ENCODE results near the gene CEACAM19.
"Not testable (repeated sequence)": the region's sequence is repeated elsewhere in the genome, so short reads cannot be mapped to it uniquely, and the experiment has no call there.

Gene CEACAM19

DNA sequence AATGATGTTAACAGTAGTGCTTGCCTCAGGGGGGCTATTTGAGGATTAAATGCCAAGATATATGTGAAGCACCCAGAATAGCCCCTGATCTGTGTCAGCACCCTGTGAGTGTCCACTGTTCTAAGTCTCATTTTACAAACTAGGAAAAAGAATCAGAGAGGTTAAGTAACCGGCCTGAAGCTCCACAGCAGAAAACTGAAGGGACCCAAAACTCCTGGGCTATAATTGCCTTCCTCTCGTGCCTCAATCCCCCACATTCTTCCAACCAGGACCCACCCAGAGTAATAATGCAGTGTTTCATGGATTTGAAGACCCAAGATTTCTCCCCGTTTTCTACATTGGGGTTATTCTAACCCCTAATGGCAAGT lies 25.2 kb upstream of the CEACAM19 start:
- DNase-seq, result no peak

DNA sequence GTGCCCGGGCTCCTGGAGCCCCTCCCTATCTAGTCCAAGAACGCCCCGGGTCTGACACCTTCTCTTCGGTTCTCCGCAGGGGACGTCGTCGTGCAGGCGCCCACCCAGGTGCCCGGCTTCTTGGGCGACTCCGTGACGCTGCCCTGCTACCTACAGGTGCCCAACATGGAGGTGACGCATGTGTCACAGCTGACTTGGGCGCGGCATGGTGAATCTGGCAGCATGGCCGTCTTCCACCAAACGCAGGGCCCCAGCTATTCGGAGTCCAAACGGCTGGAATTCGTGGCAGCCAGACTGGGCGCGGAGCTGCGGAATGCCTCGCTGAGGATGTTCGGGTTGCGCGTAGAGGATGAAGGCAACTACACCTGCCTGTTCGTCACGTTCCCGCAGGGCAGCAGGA lies 24.1 kb upstream of the CEACAM19 start:
- DNase-seq, result no peak

DNA sequence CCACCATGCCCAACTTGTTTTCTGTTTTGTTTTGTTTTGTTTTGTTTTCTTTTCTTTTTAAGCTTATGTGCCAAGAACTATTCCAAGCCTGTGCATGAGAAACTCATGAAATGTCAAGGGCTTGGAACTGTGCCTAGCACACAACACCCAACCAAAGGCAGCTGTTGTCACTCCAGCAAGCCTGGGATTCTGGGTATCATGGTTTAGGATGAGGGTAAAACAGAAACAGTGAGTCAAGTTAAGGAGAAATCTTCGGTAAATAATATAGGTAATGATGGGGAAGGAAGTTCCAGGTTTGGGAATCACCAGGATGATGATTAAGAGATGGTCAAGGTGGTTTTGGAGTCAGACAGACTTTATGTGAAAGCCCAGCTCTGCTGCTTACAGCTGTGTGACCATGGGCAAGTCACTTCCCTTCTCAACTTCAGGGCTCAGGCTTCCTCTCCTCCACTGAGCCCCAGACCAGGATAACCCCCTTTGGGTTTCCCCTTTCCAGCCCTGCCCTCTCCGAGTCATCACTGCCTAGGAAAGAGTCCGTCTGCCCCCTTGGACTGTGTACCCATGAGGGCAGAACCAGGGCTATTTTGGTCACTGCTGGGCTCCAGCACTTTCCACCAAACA lies 22.5 kb upstream of the CEACAM19 start:
- DNase-seq, result no peak

DNA sequence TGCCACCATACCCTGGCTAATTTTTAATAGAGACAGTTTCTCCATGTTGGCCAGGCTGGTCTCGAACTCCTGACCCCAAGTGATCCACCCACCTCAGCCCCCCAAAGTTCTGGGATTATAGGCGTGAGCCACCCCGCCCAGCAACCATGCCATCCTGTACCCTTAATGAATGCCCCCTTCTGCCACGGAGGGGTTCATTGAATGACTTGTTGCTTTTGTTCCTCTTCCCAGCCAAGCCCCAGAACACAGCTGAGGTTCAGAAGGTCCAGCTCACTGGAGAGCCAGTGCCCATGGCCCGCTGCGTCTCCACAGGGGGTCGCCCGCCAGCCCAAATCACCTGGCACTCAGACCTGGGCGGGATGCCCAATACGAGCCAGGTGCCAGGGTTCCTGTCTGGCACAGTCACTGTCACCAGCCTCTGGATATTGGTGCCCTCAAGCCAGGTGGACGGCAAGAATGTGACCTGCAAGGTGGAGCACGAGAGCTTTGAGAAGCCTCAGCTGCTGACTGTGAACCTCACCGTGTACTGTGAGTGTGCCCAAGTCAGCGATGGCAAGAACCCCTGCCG lies 21.6 kb upstream of the CEACAM19 start:
- DNase-seq, result no peak

DNA sequence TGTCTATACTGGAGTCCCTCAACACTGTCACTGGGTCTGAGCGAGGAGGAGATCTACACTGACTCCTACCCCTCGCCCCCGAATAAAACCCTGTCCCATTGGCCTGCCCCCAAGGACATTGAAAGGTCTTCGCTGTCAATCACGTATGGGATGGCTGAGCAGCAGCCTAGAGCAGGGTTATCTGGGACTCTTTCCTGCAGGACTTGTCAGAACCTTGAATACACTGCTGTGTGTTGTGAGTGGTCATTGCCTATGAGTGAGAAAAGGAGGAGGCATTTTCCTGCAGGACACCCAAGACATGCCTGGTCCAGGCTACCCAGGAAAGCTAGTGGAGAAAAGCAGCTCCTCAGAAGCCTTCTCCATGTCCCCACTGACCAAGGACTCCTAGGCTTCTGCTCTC lies 17.9 kb upstream of the CEACAM19 start:
- DNase-seq, result no peak

DNA sequence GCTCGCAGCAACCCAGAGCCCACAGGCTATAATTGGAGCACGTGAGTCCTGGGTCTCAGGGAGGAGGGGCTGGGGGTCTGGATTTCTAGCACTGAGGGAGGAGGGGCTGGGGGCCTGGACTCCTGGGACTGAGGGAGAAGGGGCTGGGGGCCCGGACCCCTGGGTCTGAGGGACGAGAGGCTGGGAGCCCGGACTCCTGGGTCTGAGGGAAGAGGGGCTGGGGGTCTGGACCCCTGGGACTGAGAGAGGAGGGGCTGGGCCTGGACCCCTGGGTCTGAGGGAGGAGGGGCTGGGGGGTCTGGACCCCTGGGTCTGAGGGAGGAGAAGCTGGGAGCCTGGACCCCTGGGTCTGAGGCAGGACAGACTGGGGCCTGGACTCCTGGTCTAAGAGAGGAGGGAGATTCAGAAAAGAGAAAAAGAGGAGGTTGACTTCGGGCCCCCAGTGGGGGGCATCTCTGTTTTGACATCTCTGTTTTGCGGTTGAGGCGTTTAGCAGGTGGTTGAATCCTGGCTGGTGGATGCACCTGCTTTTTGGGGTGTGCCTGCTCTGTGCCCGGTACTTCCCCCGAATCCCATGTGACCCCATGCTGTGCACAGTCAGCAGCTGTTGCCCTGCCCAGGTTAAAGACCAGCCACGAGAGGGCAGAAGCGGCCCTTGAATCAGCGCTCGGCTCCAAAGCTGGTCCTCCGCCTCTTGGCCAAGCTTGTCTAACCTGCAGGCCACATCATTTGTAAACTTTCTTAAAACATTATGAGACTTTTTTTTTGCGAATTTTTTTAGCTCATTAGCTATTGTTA lies 17.1 kb upstream of the CEACAM19 start:
- DNase-seq, result peak; percentile 88

DNA sequence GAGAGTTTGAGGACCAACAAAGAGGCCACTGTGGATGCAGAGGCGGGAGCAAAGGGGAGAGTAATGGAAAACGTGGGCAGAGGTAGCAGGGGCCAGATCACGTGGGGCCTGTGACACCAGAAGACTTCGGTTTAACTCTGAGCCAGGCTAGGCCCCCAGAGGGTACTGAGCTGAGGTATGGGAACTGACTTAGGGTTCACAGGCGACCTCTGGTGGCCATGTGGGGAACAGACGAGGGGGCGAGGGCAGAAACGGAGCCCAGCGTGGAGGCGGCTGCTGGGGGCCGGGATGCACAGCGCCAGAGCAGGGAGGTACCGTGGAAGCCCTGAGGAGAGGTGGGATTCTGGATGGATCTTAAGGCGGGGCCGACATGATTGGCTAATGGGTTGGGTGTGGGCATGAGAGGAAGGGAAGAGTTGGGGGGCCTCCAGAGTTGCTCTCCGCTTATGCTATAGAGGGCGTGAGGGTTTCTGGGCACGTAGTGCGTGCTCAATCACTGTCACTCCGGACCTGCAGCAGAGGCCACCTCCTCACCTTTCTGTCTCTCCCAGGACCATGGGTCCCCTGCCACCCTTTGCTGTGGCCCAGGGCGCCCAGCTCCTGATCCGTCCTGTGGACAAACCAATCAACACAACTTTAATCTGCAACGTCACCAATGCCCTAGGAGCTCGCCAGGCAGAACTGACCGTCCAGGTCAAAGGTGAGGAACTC lies 13.9 kb upstream of the CEACAM19 start:
- peak; percentile 87 for DNase-seq

DNA sequence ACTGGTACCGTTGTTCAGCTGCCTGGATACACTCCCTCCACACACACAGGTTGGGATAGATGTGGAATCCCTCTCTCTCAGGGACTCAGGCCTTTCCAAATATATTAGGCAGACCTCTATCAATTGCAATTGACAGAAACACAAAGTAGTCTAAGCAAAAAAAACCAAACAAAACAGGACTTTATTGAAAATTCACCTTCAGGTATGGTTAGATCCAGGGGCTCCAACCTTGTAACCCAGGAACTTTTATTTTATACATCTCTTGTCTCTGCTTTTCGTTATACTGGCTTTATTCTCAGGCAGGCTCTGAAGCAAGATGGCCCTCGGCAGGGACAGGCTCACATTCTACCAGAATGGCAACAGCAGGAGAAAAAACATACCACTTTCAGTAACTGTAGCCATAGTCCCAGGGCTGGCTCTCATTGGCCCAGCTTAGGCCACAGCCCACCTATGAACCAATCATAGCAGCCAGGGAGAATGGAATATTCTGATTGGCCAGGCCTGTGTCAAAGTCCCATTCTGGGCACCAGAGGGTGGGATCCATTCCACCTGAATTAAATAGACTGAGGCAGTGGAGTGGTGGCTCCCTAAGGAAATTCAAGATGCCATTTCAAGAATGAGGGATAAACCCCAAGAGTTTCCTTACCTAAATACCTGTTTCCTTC lies 13.1 kb upstream of the CEACAM19 start:
- DNase-seq, result peak; percentile 26

DNA sequence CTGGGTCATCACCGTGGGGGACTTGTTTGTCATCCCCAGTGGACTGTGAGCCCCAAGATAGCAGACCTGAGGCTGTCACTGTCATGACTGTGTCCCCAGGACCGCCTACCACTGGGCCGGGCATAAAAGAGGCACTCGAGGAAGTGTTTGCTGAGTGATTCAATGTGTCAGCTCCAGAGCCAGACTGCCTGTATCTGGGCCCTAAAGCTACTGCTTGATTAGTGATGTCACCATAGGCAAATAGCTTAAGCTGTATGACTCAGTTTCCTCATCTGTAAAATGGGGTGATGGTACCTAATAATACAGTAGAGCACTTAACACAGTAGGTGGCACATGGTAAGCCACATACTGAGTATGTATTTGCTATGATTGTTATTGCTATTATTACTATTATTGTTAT lies 11.2 kb upstream of the CEACAM19 start:
- DNase-seq, result no peak

DNA sequence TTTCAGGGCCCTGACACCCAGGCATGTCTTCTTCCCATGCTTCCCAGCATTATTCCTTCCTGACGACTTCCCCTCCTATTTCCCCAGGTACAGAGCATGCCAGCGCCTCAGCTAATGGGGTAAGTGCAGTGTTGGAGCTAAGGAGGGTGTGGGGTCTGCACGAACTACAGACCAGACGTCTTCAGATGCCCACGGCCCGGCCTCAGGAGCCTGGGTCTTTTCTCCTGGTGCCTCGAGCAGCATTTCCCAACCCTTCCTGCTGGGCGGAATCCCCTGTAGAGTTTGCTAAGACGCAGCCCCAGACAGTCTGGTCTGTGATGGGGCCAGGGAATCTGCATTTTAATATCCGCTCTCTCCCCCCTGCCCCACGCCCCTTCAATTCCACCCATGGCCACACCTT lies 10.1 kb upstream of the CEACAM19 start:
- no peak for DNase-seq

DNA sequence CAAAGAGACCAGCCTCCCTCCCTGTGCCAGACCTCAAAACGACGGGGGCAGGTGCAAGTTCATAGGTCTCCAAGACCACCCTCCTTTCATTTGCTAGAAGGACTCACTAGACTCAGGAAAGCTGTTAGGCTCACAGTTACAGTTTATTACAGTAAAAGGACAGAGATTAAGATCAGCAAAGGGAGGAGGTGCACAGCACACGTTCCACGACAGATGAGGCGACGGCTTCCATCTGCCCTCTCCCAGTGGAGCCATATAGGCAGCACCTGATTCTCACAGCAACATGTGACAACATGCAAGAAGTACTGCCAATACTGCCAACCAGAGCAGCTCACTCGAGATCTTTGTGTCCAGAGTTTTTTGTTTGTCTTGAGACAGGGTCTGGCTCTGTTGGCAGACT lies 9.4 kb upstream of the CEACAM19 start:
- DNase-seq, result no peak

DNA sequence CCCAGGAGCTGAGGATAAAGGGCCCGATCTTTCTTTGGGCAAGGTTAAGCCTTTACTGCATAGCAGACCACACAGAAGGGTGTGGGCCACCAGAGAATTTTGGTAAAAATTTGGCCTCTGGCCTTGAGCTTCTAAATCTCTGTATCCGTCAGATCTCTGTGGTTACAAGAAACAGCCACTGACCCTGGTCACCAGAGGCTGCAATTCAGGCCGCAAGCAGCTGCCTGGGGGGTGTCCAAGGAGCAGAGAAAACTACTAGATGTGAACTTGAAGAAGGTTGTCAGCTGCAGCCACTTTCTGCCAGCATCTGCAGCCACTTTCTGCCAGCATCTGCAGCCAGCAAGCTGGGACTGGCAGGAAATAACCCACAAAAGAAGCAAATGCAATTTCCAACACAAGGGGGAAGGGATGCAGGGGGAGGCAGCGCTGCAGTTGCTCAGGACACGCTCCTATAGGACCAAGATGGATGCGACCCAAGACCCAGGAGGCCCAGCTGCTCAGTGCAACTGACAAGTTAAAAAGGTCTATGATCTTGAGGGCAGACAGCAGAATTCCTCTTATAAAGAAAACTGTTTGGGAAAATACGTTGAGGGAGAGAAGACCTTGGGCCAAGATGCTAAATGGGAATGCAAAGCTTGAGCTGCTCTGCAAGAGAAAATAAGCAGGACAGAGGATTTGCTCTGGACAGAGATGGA lies 8.4 kb upstream of the CEACAM19 start:
- DNase-seq, result no peak

DNA sequence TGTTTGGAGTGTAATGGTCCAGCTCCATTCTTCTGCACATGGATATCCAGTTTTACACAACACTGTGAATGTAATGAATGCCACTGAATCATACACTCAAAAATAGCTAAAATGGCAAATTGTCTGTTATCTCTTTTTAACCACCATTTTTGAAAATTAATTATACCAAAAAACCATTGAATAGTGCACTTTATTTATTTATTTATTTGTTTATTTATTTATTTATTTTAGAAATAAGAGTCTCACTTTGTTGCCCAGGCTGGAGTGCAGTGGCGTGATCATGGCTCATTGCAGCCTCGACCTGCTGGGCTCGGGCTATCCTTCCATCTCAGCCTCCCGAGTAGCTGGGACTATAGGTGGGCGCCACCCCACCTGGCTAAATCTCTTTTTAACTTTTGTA lies 7.3 kb upstream of the CEACAM19 start:
- no peak for DNase-seq

DNA sequence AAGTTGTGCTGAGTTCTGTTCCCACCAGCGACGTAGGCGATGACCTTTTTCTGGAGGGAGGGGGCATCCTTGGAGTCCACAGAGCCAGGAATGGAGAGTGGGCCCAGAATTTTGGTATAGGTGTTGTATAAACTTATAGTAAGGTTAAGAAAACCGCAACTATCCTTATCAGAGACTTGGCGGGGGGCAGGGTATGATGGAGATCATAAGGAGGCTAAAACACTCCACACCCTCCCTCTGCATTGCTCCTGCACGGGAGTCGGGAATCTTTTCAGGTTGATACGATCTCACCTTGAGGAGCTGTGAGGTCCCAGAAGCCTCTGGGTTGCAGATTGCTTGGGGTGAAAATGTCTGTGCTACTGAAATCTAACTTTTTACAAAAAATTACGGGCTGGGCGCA lies 6.3 kb upstream of the CEACAM19 start:
- DNase-seq, result no peak

DNA sequence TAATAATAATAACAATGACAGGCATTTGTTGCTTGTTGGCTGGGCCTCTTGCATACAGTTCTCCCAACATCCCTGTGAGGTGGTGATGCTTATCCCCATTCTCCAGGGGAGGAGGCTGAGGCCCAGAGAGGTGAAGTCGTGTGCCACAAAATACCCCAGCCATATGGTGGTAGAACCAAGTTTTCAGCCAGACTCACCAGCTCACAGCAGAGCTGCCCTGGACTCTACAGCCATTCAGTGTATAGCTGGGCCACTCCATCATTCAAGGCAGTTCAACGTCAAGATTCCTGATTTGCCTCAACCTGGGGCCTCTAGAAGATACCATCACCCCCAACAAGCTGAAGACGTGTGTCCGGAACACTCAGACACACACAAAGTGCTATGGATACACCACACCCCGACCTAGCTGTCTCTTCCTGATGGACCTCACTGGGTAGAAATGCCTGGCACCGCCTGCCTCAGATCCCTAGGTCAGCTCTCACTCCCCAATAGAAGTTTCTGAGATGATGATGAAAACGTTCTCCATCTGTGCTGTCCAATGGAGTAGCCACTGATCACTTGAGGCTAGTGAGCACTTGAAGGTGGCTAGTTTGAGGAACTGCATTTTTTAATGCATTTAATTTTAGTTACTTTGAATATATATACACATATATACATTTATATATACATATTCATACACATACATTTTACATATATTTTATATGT lies 4.3 kb upstream of the CEACAM19 start:
- DNase-seq, result peak; percentile 27

DNA sequence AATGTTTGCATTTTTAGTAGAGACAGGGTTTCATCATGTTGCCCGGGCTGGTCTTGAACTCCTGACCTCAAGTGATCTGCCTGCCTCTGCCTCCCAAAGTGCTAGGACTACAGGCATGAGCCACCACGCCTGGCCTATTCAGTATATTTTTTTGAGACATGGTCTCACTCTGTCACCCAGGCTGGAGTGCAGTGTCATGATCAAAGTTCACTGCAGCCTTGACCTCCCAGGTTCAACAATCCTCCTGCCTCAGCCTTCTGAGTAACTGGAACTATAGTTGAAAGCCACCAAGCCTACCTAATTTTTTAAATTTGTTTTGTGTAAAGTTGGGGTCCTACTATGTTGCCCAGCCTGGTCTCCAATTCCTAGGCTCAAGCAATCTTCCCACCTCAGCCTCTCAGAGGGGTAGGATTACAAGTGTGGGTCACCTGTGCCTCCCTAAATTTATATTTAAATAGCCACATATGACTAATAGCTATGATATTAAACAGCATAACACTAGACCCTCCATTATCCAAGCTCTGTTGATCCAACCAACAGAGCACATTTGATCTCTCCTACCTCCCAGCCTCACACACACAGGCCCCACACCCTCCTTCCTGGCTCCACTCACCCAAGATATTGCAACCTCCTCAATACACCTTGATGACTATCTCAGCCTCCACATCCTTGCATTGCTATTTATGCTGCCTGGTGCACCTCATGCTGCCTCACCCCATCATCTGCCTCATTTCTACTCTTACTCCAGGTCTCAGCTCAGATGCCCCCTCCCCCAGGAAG lies 2.1 kb upstream of the CEACAM19 start:
- DNase-seq, result no peak

DNA sequence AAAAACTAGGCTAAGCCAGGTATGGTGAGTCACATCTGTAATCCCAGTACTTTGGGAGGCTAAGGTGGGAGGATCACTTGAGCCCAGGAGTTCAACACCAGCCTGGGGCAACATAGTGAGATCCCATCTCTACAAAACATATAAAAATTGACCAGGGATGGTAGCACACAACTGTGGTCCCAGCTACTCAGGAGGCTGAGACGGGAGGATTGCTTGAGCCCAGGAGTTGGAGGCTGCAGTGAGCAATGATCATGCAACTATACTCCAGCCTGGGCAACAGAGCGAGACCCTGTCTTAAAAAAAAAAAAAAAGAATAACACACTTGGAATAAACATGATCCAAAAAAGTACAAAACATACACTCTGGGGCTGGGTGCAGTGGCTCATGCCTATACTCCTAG lies 1.3 kb upstream of the CEACAM19 start:
- not testable (repeated sequence) for DNase-seq

DNA sequence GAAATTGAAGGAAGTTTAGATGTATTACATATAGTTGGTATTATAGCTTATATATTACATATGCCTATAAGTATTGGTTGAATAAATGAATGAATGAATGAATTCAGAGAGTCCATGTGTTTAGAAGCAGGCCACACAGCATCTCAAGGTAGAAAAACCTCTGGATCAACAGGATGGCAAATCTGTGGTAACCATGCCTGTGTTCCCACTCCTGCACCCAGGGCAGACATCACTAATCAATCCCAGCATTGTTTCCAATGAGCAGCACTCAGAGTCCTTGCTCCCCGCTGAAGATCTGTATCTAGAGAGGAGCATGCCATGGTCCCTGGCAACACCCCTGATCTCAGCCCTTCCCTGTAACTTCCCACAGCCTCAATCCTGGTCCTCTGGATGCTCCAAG lies 944 bp downstream of the CEACAM19 start:
- no peak for DNase-seq

DNA sequence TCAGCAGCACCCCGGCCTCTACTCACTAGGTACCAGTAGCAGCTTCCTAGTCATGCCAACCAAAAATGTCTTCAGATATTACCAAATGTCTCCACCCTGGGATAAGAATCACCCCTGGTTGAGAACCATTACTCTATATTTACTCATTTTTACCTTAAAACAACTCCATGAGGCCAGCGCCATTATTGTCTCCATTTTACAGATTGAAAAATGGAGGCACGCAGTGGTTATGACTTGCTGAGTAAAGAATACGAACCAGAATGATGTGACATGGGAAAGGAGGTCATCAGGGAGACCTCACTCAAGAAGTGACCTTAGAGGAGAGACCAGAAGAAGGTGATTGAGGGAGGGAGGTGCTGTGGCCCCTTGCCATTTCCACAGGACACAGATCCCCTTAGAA lies 2.2 kb downstream of the CEACAM19 start:
- no peak for DNase-seq

DNA sequence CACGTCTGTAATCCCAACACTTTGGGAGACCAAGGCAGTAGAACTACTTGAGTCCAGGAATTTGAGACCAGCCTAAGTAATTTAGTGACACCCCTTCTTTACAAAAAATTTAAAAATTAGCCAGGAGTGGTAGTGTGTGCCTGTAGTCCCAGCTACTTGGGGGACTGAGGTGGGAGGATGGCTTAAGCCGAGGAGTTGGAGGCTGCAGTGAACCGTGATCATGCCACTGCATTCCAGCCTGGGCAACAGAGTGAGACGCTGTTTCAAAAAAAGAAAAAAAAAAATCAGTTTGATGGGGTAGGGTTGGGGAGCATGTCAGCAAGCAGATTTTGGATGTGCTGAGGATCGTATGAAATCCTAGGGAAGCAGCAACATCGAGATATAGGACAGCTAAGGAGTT lies 4.2 kb downstream of the CEACAM19 start:
- no peak for DNase-seq

Measured in hematopoietic multipotent progenitor cell treated with erythropoietin and hydrocortisone succinate and interleukin-3 and kit ligand, for 4 days (in vitro differentiated cells).